AG08395 (cell line): Measurements from ENCODE around the gene HUNK.
"Not testable (repeated sequence)": the region's sequence is repeated elsewhere in the genome, so short reads cannot be mapped to it uniquely, and the experiment has no call there.

Source experiments
- DNase-seq: peaks from one replicate; pipeline ENCODE4 v3.0.0; 2012; ENCODE audit warnings: mixed read lengths, low spot score

Gene HUNK

GRCh38 chr21:31872452-31873274 is at the start of gene HUNK:
Gene HUNK (plus strand): TSS chr21:31873020. CDS start chr21:31873675, 655 bp downstream.
- DNase-seq = peak; percentile 51

- no peak for DNase-seq
Observed at GRCh38 chr21:31829736-31830472, 42.9 kb upstream of the HUNK start.

- no peak for DNase-seq
Observed at GRCh38 chr21:31830701-31831100, 42.1 kb upstream of the HUNK start.

- no peak for DNase-seq
Observed at GRCh38 chr21:31837041-31837440, 35.8 kb upstream of the HUNK start.

GRCh38 chr21:31837618-31838390 is 35.0 kb upstream of the HUNK start:
- DNase-seq = no peak

GRCh38 chr21:31838586-31839355 is 34.0 kb upstream of the HUNK start:
- no peak for DNase-seq

- no peak for DNase-seq
Observed at GRCh38 chr21:31844206-31844605, 28.6 kb upstream of the HUNK start.

GRCh38 chr21:31845151-31845729 is 27.6 kb upstream of the HUNK start:
- DNase-seq = no peak

GRCh38 chr21:31846690-31847089 is 26.1 kb upstream of the HUNK start:
- DNase-seq = no peak

GRCh38 chr21:31847761-31848160 is 25.1 kb upstream of the HUNK start:
- no peak for DNase-seq

- DNase-seq = no peak
Observed at GRCh38 chr21:31848326-31848985, 24.4 kb upstream of the HUNK start.

- no peak for DNase-seq
Observed at GRCh38 chr21:31850886-31851285, 21.9 kb upstream of the HUNK start.

- DNase-seq = no peak
Observed at GRCh38 chr21:31855180-31855579, 17.6 kb upstream of the HUNK start.

- no peak for DNase-seq
Observed at GRCh38 chr21:31857096-31857495, 15.7 kb upstream of the HUNK start.

GRCh38 chr21:31857631-31858030 is 15.2 kb upstream of the HUNK start:
- not testable (repeated sequence) for DNase-seq

- DNase-seq = no peak
Observed at GRCh38 chr21:31860851-31861250, 12.0 kb upstream of the HUNK start.

- no peak for DNase-seq
Observed at GRCh38 chr21:31862078-31862477, 10.7 kb upstream of the HUNK start.

- no peak for DNase-seq
Observed at GRCh38 chr21:31865429-31865970, 7.3 kb upstream of the HUNK start.

- DNase-seq = peak; percentile 77
Observed at GRCh38 chr21:31866077-31866511, 6.7 kb upstream of the HUNK start.

- DNase-seq = no peak
Observed at GRCh38 chr21:31869750-31870149, 3.1 kb upstream of the HUNK start.
